ENCODE results near the gene MACF1.

Gene MACF1

GRCh38 chr1:39507230-39507928 is 302.9 kb downstream of the MACF1 start:
- Histone ChIP-seq H3K9me3 (ENCODE audit: insufficient read depth, low read depth, low read length) (peaks cover 2% of the 10 kb centered on the region), H2BK120ac (ENCODE audit: insufficient read depth, low read length, poor library complexity) (no peak overlapping the region), H3K4me1 (ENCODE audit: control insufficient read depth in 1 of 2, insufficient read depth in 2 of 2, low read length in 2 of 2) (no peaks in the 10 kb centered on the region), H4K12ac (ENCODE audit: low read depth, low read length) (no peak overlapping the region), H3K27ac (ENCODE audit: low read depth, low read length) (no peak overlapping the region), H2BK5ac (ENCODE audit: low read depth, low read length, poor library complexity) (no peak overlapping the region), H2BK12ac (ENCODE audit: low read length) (no peak overlapping the region), H3K4ac (ENCODE audit: low read depth, low read length) (no peak overlapping the region), H4K8ac (ENCODE audit: low read depth, low read length) (no peak overlapping the region), H3K4me3 (ENCODE audit: low read depth, low read length) (no peak overlapping the region), H3K18ac (ENCODE audit: low read length) (no peak overlapping the region), H3K23ac (ENCODE audit: low read length) (no peak overlapping the region), H3K4me2 (ENCODE audit: low read length) (no peak overlapping the region), H3K14ac (ENCODE audit: low read length) (no peak overlapping the region), H2AFZ (ENCODE audit: insufficient read depth, low read length, poor library complexity) (no peak overlapping the region), H3K79me1 (ENCODE audit: low read length) (no peaks in the 10 kb centered on the region), H4K91ac (ENCODE audit: low read depth, low read length) (no peak overlapping the region), H3K36me3 (ENCODE audit: control insufficient read depth in 1 of 2, insufficient read depth in 2 of 2, low read length in 2 of 2) (no peaks in the 10 kb centered on the region), H2AK5ac (ENCODE audit: low read length) (no peak overlapping the region), H3K9ac (ENCODE audit: low read length) (no peak overlapping the region), H3K27me3 (ENCODE audit: insufficient read depth, low read length) (no peaks in the 10 kb centered on the region), H3K79me2 (ENCODE audit: control insufficient read depth, insufficient read depth, low read length, poor library complexity) (no peaks in the 10 kb centered on the region)
- no peak for DNase-seq
- no CpG with 5 or more reads among the region's 14 CpGs for WGBS (ENCODE audit: extremely low coverage, insufficient coverage, insufficient read length)

DNA sequence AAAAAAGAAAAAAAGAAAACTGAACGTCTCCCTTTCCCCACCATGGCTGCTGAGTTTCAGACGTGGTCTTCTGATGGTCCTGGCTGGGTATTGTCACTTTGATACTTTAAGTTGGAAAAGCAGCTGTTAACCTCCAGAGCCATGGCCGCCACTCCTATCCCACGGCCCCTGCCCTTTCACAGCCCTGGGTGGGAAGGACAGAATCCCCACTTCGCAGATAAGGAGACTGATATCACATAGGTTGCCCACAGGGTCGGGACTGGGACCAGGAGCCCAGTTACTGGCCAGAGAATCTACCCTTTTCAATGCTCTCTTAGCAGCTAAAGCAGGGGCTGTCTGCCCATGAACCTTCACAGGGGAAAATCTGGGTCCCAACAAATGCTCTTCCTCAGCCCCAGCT is 303.8 kb downstream of the MACF1 start:
- H2BK5ac ChIP-seq (ENCODE audit: low read depth, low read length, poor library complexity): no peak overlapping the region
- no CpG with 5 or more reads among the region's 6 CpGs for WGBS (ENCODE audit: extremely low coverage, insufficient coverage, insufficient read length)

DNA sequence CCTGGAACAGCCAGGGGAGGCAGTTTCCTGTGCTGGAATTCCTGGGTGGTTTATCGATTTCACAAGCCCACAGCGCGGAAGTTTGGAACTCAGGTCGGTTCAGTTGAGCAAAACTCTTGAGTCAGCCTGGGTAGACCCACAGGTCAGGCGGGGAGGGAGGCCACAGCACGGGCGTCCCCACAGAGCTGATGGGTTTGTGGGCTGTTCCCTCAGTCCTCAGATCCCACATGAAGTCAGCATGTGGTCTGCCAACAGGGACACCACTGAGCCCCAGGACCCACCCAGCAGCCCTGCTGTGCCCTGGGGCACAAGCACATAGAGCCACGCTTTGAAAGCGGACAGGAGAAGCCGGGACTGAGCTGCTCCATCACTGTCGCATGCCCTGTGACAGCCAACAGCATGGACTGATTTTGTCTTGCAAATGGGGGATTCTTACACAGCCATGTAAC is 304.4 kb downstream of the MACF1 start:
- Histone ChIP-seq H2BK12ac (ENCODE audit: low read length) (no peak overlapping the region), H4K8ac (ENCODE audit: low read depth, low read length) (no peak overlapping the region), H3K79me1 (ENCODE audit: low read length) (no peaks in the 10 kb centered on the region), H2AFZ (ENCODE audit: insufficient read depth, low read length, poor library complexity) (no peak overlapping the region), H3K27ac (ENCODE audit: low read depth, low read length) (no peak overlapping the region), H3K4me2 (ENCODE audit: low read length) (no peak overlapping the region), H2AK5ac (ENCODE audit: low read length) (no peak overlapping the region), H3K9ac (ENCODE audit: low read length) (no peak overlapping the region), H3K4ac (ENCODE audit: low read depth, low read length) (no peak overlapping the region), H2BK5ac (ENCODE audit: low read depth, low read length, poor library complexity) (no peak overlapping the region), H4K12ac (ENCODE audit: low read depth, low read length) (no peak overlapping the region), H3K14ac (ENCODE audit: low read length) (no peak overlapping the region), H3K9me3 (ENCODE audit: insufficient read depth, low read depth, low read length) (peaks cover 2% of the 10 kb centered on the region), H3K23ac (ENCODE audit: low read length) (no peak overlapping the region), H3K4me3 (ENCODE audit: low read depth, low read length) (no peak overlapping the region), H3K4me1 (ENCODE audit: control insufficient read depth in 1 of 2, insufficient read depth in 2 of 2, low read length in 2 of 2) (no peaks in the 10 kb centered on the region), H3K27me3 (ENCODE audit: insufficient read depth, low read length) (no peaks in the 10 kb centered on the region), H3K18ac (ENCODE audit: low read length) (no peak overlapping the region), H4K91ac (ENCODE audit: low read depth, low read length) (no peak overlapping the region), H2BK120ac (ENCODE audit: insufficient read depth, low read length, poor library complexity) (no peak overlapping the region), H3K79me2 (ENCODE audit: control insufficient read depth, insufficient read depth, low read length, poor library complexity) (no peaks in the 10 kb centered on the region), H3K36me3 (ENCODE audit: control insufficient read depth in 1 of 2, insufficient read depth in 2 of 2, low read length in 2 of 2) (no peaks in the 10 kb centered on the region)
- no CpG with 5 or more reads among the region's 11 CpGs for WGBS (ENCODE audit: extremely low coverage, insufficient coverage, insufficient read length)
- DNase-seq: peak in 1 of 2 donors; percentile 22

More for the DNA sequence above, 303.8 kb downstream of the MACF1 start:
- H2BK120ac ChIP-seq (ENCODE audit: insufficient read depth, low read length, poor library complexity): no peak overlapping the region
- no peak overlapping the region for H3K9ac ChIP-seq (ENCODE audit: low read length)
- H2AK5ac ChIP-seq (ENCODE audit: low read length): no peak overlapping the region
- no peak overlapping the region for H3K18ac ChIP-seq (ENCODE audit: low read length)
- H3K79me2 ChIP-seq (ENCODE audit: control insufficient read depth, insufficient read depth, low read length, poor library complexity): no peaks in the 10 kb centered on the region
- no peak overlapping the region for H3K23ac ChIP-seq (ENCODE audit: low read length)
- H4K8ac ChIP-seq (ENCODE audit: low read depth, low read length): no peak overlapping the region
- H3K4ac ChIP-seq (ENCODE audit: low read depth, low read length): no peak overlapping the region
- H3K4me1 ChIP-seq (ENCODE audit: control insufficient read depth in 1 of 2, insufficient read depth in 2 of 2, low read length in 2 of 2): no peaks in the 10 kb centered on the region
- H3K4me3 ChIP-seq (ENCODE audit: low read depth, low read length): no peak overlapping the region
- H4K91ac ChIP-seq (ENCODE audit: low read depth, low read length): no peak overlapping the region
- no peak overlapping the region for H3K4me2 ChIP-seq (ENCODE audit: low read length)
- no peak overlapping the region for H3K14ac ChIP-seq (ENCODE audit: low read length)
- H4K12ac ChIP-seq (ENCODE audit: low read depth, low read length): no peak overlapping the region
- no peak overlapping the region for H2BK12ac ChIP-seq (ENCODE audit: low read length)
- no peak overlapping the region for H2AFZ ChIP-seq (ENCODE audit: insufficient read depth, low read length, poor library complexity)
- no peaks in the 10 kb centered on the region for H3K79me1 ChIP-seq (ENCODE audit: low read length)
- no peaks in the 10 kb centered on the region for H3K27me3 ChIP-seq (ENCODE audit: insufficient read depth, low read length)
- H3K36me3 ChIP-seq (ENCODE audit: control insufficient read depth in 1 of 2, insufficient read depth in 2 of 2, low read length in 2 of 2): no peaks in the 10 kb centered on the region
- H3K27ac ChIP-seq (ENCODE audit: low read depth, low read length): no peak overlapping the region
- peaks cover 2% of the 10 kb centered on the region for H3K9me3 ChIP-seq (ENCODE audit: insufficient read depth, low read depth, low read length)
- DNase-seq: no peak

- Histone ChIP-seq H3K79me2 (ENCODE audit: control insufficient read depth, insufficient read depth, low read length, poor library complexity) (no peaks in the 10 kb centered on the region), H3K23ac (ENCODE audit: low read length) (no peak overlapping the region), H2BK120ac (ENCODE audit: insufficient read depth, low read length, poor library complexity) (no peak overlapping the region), H3K9me3 (ENCODE audit: insufficient read depth, low read depth, low read length) (peaks cover 2% of the 10 kb centered on the region), H4K8ac (ENCODE audit: low read depth, low read length) (no peak overlapping the region), H3K27me3 (ENCODE audit: insufficient read depth, low read length) (peaks cover under 1% of the 10 kb centered on the region), H3K18ac (ENCODE audit: low read length) (no peak overlapping the region), H2AK5ac (ENCODE audit: low read length) (no peak overlapping the region), H3K4me1 (ENCODE audit: control insufficient read depth in 1 of 2, insufficient read depth in 2 of 2, low read length in 2 of 2) (no peaks in the 10 kb centered on the region), H3K4me3 (ENCODE audit: low read depth, low read length) (no peak overlapping the region), H4K12ac (ENCODE audit: low read depth, low read length) (no peak overlapping the region), H4K91ac (ENCODE audit: low read depth, low read length) (no peak overlapping the region), H3K4ac (ENCODE audit: low read depth, low read length) (no peak overlapping the region), H2BK5ac (ENCODE audit: low read depth, low read length, poor library complexity) (no peak overlapping the region), H3K79me1 (ENCODE audit: low read length) (no peaks in the 10 kb centered on the region), H3K9ac (ENCODE audit: low read length) (no peak overlapping the region), H3K4me2 (ENCODE audit: low read length) (no peak overlapping the region), H3K14ac (ENCODE audit: low read length) (no peak overlapping the region), H3K36me3 (ENCODE audit: control insufficient read depth in 1 of 2, insufficient read depth in 2 of 2, low read length in 2 of 2) (no peaks in the 10 kb centered on the region), H3K27ac (ENCODE audit: low read depth, low read length) (no peak overlapping the region), H2AFZ (ENCODE audit: insufficient read depth, low read length, poor library complexity) (no peak overlapping the region), H2BK12ac (ENCODE audit: low read length) (no peak overlapping the region)
- no peak for DNase-seq
- no CpG with 5 or more reads among the region's 22 CpGs for WGBS (ENCODE audit: extremely low coverage, insufficient coverage, insufficient read length)
Observed at GRCh38 chr1:39509360-39510009, 305.0 kb downstream of the MACF1 start.
